Type B pancreatic cell (in vitro differentiated cells): ENCODE data around the gene C16orf96. TPM values are rescaled to one million over a fixed set of nuclear protein-coding genes. Genes with fewer than 3 reads are reported as not detected.

Experiments
- DNase-seq: peaks from one replicate; pipeline ENCODE4 v3.0.0; 2021; ENCODE audit warnings: mixed read lengths; ENCODE audit not compliant: unreplicated experiment; ENCODE audit errors: extremely low spot score
- H3K27ac Mint-ChIP-seq: 2 replicates; pipeline ENCODE4 v1.8.0; 2021; ENCODE audit warnings: mild to moderate bottlenecking, mixed read lengths
- H3K27me3 Mint-ChIP-seq: 2 replicates; pipeline ENCODE4 v1.8.0; 2021; ENCODE audit warnings: mixed read lengths
- H3K36me3 Mint-ChIP-seq: 2 replicates; pipeline ENCODE4 v1.8.0; 2021; ENCODE audit warnings: mixed read lengths
- H3K4me1 Mint-ChIP-seq: one replicate; pipeline ENCODE4 v1.8.0; 2021; ENCODE audit warnings: mixed read lengths; ENCODE audit not compliant: unreplicated experiment
- H3K4me3 Mint-ChIP-seq: 2 replicates; pipeline ENCODE4 v1.8.0; 2021; ENCODE audit warnings: mild to moderate bottlenecking, mixed read lengths
- H3K9me3 Mint-ChIP-seq: 2 replicates; pipeline ENCODE4 v1.8.0; 2021; ENCODE audit warnings: mixed read lengths
- total RNA-seq: library from RNA; stranded (reverse); gene quantifications from 2 replicates; pipeline ENCODE4 v1.2.1, GENCODE V29; 2021; ENCODE audit warnings: low replicate concordance
- TF ChIP-seq, protein P1 (sequence below): fragments of 200-600 bp; sonication (generic); conservative IDR thresholded peaks from 2 replicates; pipeline ENCODE4 v1.5.0; 2021; ENCODE audit warnings: antibody characterized with exemption, mild to moderate bottlenecking

The C16orf96 gene
- total RNA-seq, 1 donor from 2014 or later, result 0.43 TPM

DNA sequence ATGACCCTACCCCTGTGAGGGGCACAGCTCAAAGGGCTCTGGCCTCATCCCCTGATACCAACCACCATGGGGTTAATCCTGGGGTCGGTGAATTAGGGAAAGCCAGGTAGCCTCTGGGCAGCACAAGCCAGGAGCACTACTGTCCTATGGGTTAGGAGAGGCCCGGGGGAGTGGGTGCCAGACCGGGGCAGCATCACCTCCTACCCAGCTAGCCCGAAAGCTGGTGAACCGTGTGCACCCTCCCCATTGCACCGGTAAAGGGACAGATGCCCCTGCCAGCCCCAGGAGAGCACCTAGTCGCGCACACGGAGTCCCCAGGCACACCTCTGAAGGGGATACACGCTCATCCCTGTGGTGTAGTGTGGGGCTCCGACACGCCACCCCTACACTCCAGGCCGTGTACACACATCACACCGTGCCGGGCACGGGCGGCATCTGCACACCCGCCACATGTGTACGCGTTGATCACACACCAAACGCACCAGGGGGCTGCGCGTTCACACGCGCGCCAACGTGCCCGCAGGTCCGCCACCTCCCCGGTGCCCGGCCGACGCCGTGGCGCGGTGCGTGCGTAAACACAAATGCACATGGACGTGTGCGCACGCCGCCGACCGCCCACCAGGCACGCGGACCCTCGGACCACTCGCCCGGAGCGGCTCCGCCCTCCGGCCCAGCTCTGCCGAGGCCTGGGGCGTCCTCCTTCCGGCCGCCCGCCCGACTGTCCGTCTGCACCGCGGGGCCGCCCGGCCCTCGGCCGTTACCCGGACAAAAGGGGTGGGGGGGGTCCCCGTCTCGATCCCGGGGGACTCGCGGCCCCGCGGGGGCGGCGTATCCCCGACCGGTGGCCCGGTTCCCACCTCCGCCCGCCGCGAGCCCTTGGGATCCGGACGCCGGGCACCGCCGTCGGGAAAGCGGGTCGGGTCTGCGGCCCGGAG lies 57.8 kb downstream of the C16orf96 start:
- DNase-seq, result no peak
- Mint-ChIP-seq H3K36me3 (no peaks in the 10 kb centered on the region), H3K4me3 (peak overlapping the region; percentile 93), H3K4me1 (peaks cover 11% of the 10 kb centered on the region), H3K9me3 (no peaks in the 10 kb centered on the region), H3K27ac (peak overlapping the region; percentile 97), H3K27me3 (no peaks in the 10 kb centered on the region)
- TF ChIP-seq, protein P1, sequence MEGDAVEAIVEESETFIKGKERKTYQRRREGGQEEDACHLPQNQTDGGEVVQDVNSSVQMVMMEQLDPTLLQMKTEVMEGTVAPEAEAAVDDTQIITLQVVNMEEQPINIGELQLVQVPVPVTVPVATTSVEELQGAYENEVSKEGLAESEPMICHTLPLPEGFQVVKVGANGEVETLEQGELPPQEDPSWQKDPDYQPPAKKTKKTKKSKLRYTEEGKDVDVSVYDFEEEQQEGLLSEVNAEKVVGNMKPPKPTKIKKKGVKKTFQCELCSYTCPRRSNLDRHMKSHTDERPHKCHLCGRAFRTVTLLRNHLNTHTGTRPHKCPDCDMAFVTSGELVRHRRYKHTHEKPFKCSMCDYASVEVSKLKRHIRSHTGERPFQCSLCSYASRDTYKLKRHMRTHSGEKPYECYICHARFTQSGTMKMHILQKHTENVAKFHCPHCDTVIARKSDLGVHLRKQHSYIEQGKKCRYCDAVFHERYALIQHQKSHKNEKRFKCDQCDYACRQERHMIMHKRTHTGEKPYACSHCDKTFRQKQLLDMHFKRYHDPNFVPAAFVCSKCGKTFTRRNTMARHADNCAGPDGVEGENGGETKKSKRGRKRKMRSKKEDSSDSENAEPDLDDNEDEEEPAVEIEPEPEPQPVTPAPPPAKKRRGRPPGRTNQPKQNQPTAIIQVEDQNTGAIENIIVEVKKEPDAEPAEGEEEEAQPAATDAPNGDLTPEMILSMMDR, result no peak

DNA sequence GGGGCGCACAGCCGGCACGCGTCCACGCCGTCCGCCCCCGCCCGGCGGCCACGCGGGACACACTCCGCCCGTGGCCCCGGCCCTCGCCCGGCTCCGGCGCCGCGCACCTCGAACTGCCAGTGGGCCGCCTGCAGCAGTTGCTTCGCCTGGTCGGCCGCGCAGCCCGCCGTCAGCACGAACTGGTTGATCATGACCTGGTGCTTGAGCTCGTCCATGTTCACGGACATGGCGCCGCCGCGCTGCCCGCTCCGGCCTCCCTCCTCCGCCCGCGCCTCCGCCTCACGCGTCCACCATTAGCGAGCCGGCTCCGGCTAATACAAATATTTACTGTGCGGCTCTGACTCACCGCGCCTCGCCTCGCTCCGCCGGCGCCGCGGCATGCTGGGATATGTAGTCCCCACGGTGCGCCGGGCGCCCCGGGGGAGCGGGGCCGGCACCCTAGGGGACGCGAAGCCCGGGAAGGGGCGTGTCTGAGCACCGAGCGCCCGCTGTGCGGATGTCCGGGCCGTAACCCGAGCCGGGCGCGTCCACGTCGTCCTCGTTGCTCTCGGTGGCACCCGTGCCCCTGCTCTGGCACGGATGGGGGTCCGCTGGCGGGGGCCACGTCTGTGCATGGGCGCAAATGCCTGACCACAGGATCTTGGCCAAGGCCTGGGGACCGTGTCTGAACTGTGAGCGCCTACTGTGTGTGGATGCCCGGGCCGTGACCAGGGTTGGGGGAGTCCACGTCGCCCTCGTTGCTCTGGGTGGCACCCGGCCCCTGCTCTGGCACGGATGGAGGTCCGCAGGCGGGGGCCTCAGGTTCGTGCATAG lies 58.6 kb downstream of the C16orf96 start, which contains the start of gene UBALD1:
TSS of gene UBALD1 (minus strand) at position 318 of the 813 bp plus-strand sequence. CDS start at position 227, 91 bp downstream.
- Mint-ChIP-seq H3K4me3 (peak within 1 kb of the TSS; percentile 98), H3K27me3 (no peaks in the 10 kb centered on the region), H3K27ac (peak within 1 kb of the TSS; percentile 100), H3K4me1 (peaks cover 11% of the 10 kb centered on the region), H3K9me3 (no peaks in the 10 kb centered on the region), H3K36me3 (no peaks in the 10 kb centered on the region)
- DNase-seq, result peak; percentile 85
- TF ChIP-seq, protein P1, result no peak

DNA sequence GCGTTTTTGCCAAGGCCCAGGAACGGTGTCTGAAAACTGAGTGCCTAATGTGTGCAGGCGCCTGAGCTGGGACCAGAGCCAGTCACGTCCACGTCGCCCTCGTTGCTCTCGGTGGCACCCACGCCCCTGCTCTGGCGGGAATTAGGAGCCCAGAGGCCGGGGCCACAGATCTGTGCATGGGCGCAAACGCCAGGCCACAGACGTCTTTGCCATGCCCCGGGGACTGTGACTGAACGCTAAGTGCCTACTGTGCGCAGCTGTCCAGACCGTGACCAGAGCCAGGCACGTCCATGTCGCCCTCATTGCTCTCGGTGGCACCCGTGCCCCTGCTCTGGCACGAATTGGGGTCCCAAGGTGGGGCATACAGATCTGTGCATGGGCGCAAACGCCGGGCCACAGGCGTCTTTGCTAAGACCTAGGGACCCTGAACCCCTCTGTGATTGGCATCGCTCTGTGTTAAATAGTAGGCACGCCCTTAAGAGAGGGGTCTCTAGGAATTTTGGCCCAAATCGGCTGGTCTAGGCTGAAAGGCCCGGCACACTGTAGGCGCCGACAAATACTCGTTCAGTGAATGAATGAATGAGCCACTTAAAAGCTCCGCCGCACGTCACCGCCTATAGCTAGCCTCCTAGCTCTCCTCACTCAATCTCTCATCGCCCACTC lies 59.4 kb downstream of the C16orf96 start:
- Mint-ChIP-seq H3K4me1 (peaks cover 14% of the 10 kb centered on the region), H3K27me3 (no peaks in the 10 kb centered on the region), H3K4me3 (peak overlapping the region; percentile 98), H3K9me3 (no peaks in the 10 kb centered on the region), H3K36me3 (no peaks in the 10 kb centered on the region), H3K27ac (peak overlapping the region; percentile 100)
- TF ChIP-seq, protein P1, result no peak
- DNase-seq, result no peak

DNA sequence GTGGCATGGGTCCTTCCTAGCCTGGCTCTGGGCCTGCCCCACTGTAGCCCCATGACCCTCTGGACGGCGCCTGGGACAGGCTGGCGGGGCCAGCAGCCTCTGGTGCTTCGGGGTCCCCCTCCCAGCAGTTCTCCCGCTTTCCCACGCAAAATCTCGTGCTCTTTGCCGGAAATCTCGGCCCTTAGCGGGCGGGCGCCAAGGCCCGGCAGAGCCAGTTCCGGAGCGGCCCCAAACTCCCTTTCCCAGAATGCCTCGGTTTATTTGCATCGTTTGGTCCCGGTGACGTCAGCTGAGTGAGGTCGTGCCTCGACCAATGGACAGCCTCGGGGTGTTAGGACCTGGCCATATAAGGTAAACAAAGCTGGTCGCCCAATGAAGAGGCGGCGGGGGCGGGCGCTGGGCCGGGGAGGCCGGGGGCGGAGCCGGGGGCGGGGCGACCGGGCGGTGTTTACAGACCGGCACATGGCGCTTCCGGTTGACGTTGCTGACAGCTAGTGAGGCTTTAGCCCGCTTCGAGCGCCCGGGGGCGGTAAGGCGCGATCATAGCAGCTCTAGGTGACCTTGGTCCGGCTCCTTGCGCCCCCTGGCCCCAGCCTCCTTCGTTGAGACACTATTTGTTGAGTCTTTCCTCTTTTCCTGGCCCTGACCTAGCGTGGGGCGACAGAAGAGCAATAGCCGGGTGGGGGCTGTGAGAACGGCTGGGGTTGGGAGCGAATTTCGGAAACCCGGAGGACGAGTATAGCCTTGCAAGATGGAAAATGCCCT lies 60.1 kb downstream of the C16orf96 start:
- H3K9me3 Mint-ChIP-seq, result no peaks in the 10 kb centered on the region
- TF ChIP-seq, protein P1, result peak; percentile 57

More for the DNA sequence above, 60.1 kb downstream of the C16orf96 start:
- Mint-ChIP-seq H3K4me3 (peak overlapping the region; percentile 98), H3K36me3 (no peaks in the 10 kb centered on the region), H3K4me1 (peaks cover 17% of the 10 kb centered on the region), H3K27ac (peak overlapping the region; percentile 100), H3K27me3 (no peaks in the 10 kb centered on the region)
- peak; percentile 99 for DNase-seq
